Cardiac atrium fibroblast (primary cell): ENCODE measurements around the gene MIR17HG. TPM values are rescaled to one million over a fixed set of nuclear protein-coding genes. Genes with fewer than 3 reads are reported as not detected.

ENCODE experiments used
- total RNA-seq: library from RNA; depleted of rRNA; stranded (reverse); fragments of >200 nt; gene quantifications from 2 replicates; pipeline ENCODE4 v1.2.3, GENCODE V29; 2015

MIR17HG gene
- total RNA-seq: 1.6 and 2.2 TPM in 2 replicates

DNA sequence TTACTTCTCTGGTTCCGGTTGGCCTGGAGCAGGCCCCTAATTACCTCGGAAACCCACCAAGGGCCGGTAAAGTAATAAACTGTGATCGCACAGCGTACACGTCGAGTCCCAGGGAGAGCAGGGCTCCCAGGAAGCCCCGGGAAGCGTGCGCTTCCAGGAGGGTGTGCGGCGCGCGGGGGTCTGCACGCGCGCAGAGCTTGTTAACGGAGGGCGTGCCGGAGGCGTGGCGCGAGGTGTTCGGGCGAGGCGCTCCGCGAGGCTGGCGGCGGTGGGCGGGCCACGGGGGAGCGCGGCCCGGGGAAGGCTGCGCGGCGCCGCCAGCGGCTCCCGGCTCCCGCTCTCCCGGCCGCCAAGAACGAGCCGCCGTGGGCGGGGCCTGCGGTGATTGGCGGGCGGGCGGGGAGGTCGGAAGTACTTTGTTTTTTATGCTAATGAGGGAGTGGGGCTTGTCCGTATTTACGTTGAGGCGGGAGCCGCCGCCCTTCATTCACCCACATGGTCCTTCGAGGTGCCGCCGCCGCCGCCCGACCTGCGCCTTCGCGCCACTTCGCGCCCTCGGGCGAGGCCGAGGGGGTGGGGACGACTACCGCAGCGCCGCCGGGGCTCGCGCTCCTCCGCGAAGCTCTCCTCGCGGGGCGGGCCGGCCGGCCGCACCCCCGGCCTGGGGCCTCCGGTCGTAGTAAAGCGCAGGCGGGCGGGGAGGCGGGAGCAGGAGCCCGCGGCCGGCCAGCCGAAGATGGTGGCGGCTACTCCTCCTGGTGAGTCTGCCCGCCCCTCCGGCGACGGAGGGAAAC lies at the start of gene MIR17HG:
TSS of gene MIR17HG (plus strand) at position 486 of the 794 bp plus-strand sequence.

DNA sequence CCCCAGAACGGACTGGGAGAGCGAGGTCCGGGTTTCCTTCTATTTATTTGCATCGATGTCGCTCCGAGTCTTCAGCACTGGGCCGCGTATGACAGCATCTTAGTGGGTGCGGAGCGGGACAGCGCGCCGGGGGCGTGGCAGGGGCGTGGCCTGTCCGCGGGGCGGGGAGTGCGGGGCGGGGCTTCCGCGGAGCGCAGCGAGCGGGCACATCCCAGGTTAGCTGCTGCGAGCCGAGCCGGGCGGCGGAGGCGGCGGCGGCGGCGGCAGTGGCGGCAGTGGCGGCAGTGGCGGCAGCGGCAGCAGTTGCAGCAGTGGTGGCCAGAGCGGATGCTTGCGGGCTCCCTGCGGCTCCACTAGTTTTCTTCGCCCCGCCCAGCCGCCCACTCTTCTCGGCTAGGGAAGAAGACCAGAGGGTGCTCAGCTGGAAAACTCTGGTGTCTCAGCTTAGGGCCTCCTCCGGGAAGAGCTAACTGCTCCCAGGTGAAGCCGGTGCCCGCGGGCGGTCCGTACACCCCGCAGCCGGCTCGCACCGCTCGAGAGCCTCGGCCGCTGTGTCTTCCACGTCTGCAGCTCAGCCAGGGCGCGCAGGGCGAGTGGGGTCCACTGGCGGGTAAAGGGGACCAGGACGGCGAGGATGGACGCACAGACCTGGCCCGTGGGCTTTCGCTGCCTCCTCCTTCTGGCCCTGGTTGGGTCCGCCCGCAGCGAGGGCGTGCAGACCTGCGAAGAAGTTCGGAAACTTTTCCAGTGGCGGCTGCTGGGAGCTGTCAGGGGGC lies 51.1 kb downstream of the MIR17HG start, which contains the start of gene GPC5:
TSS of gene GPC5 (plus strand) at position 209 of the 776 bp plus-strand sequence.

Other genes starting within 250 kb of the MIR17HG start
- gene GPC5, start 50.9 kb downstream of the MIR17HG start, total RNA-seq: not detected in 2 replicates